KOPT-K1 (cell line): ENCODE data around the gene APOM.

Experiments
- H3K27ac ChIP-seq: fragments of 200-600 bp; sonication (generic); 2 replicates; pipeline ENCODE4 v1.5.1; 2016; ENCODE audit warnings: antibody characterized with exemption, mild to moderate bottlenecking, low read depth, low read length; ENCODE audit not compliant: poor library complexity, severe bottlenecking
- H3K36me3 ChIP-seq: fragments of 200-600 bp; sonication (generic); 2 replicates; pipeline ENCODE4 v1.5.1; 2017; ENCODE audit warnings: antibody characterized with exemption, mild to moderate bottlenecking, low read length, moderate library complexity; ENCODE audit not compliant: insufficient read depth
- H3K9me3 ChIP-seq: fragments of 200-600 bp; sonication (generic); 2 replicates; pipeline ENCODE4 v1.5.1; 2017; ENCODE audit warnings: antibody characterized with exemption, low read length, mild to moderate bottlenecking; ENCODE audit not compliant: insufficient read depth, poor library complexity, severe bottlenecking

The APOM gene

DNA sequence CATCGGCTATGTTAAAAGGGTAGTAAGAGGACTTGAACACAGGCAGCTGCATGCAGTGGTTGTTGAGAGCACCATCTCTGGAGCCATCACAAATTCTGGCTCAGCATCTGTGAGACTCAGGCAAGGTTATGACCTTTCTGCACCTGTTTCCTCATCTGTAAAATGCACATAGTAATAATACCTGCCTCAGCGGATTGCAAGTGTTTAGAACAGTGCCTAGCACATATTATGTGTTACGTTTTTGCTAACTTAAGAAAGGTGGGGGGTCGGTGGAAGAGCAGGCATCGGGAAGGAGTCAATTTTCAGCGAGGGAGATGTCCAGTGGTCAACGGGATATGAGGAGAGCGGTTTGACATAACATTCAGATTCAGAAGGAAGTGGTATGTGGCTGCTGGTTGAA lies 22.3 kb downstream of the APOM start:
- Histone ChIP-seq H3K9me3 (no peaks in the 10 kb centered on the region), H3K27ac (no peak overlapping the region), H3K36me3 (peaks cover 21% of the 10 kb centered on the region)

DNA sequence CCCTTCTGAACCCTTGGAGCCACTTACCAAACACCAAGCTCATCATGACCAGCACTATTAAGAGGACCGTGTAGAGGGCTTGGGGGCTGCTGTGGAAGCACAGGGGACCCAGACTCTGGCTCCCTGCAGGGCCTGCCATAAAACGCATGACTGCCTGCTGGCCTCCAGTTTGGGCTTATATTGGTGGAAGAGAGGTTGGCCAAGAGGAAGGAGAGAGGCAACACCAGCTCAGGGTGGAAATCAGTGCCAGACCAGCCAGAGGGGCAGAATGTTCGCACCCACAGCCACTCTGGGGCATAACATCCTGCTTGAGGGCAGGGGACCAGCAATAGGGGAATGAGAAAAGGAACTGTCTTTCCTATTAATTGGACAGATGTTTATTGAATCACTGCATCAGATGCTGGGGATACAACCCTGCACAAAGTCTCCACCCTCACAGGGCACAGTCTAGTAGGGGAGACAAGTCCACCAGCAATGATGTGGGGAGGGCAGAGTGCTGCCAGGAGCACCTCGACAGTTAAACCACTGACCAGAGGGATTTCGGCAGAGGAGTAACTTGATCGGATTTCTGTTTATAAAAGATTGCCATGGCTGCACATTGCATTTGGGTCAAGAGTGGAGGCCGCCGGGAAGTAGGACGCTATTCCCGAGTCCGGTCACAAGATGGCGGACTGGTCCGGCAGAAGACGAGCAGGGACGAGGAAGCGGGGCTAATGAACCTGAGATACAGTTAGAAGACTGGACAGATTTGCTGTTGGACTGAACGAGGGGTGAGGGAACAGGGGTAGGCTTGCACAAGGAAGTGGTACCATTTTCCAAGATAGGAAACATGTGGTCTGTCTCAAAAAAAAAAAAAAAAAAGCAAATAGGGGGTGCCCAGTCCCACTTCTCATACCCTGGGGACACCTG lies 24.8 kb downstream of the APOM start, which contains the start of gene LY6G5C:
TSS of gene LY6G5C (minus strand) at position 842 of the 909 bp plus-strand sequence. CDS start at position 148, 694 bp downstream.
- Histone ChIP-seq H3K27ac (no peak within 1 kb of the TSS), H3K36me3 (peaks cover 23% of the 10 kb centered on the region; the same call in 1 of the 2 replicates)

DNA sequence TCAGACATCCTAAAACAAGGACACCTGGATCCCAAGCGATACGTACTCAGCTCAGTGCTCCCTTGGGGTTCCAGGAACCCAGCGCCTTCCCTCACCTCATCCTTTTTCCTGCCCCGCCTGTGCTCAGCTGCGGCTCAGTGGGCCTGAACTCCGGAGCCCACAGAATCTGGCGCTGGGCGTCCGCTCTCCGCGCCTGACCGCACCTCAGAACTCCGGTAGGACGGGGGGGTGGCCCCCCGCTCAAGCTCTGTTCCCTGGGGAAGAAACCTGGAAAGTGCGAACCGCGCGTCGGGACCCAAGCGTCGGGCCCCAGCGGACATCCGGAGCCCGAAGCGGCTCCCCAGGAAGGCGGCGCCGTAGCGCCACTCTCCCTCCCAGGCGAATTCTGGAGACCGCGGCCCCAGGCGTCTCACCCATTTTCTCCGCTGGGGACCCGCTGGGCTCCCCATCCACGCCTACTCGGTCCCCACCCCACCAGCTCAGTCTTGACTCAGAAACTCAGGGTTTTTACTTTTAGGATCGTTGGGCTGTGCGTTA lies 25.5 kb downstream of the APOM start:
- Histone ChIP-seq H3K36me3 (peaks cover 31% of the 10 kb centered on the region), H3K27ac (no peak overlapping the region), H3K9me3 (no peaks in the 10 kb centered on the region)

More for the DNA sequence above, 24.8 kb downstream of the APOM start, which contains the start of gene LY6G5C:
- H3K9me3 ChIP-seq = no peaks in the 10 kb centered on the region

DNA sequence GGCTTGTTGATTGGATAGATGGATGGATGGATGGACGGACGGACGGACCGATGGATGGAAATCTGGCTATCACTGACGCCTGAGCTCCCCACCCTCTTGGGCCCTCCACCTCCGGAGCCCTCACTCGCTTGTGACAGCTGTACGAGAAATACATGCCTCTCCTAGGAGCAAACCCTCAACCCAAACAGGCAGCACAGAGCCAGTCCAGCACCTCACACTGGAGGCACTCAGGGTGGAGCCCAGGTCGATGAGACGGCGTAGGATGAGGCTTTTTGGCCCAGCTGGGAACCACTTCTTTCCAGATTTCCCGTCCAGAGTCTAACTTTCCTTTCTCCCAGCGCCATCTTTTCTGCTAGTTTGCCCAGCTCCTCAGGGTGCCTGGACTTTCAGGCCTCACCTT lies 27.9 kb downstream of the APOM start:
- H3K9me3 ChIP-seq = no peaks in the 10 kb centered on the region
- no peak overlapping the region for H3K27ac ChIP-seq
- H3K36me3 ChIP-seq = peaks cover 55% of the 10 kb centered on the region

DNA sequence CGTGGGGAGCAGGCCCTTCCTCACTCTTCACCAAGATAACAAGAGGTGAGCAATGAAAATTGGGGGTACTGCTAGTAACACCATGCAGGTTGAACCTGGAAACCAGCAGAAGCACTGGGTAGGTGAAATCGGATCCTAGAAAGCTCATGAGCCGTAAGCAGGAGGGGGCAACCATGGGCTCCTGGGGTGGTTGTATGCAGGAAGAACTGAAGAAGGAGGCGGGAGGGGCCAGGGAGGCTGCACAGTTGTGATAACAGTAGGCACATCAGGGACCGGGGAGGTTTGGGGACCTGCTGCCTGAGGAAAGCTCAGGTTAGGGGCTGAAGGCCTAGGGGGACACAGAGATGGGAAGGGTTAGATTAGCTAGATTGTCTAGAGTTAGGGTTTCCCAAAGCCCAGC lies 30.8 kb downstream of the APOM start:
- H3K36me3 ChIP-seq = peaks cover 83% of the 10 kb centered on the region
- H3K9me3 ChIP-seq = no peaks in the 10 kb centered on the region
- no peak overlapping the region for H3K27ac ChIP-seq

DNA sequence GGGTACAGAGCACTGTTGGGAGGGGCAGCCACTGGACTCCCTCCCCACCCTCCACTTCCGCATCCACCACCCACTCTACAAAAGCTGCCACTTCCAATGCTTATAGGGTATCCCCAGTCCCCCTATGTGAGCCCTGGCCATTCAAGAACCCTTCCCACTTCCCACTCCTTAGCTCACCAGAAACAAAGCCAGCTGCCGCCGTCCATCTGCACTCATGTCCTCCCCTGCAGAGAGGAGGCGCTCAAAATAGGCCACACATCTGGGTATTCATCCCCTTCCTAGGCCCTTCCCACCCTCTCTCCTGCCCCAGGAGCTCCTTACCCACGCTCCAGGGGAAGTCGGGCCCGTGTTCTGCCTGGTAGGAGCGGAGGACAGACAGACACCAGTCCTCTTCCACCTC lies 31.6 kb downstream of the APOM start:
- Histone ChIP-seq H3K36me3 (peaks cover 92% of the 10 kb centered on the region), H3K27ac (no peak overlapping the region), H3K9me3 (no peaks in the 10 kb centered on the region)

DNA sequence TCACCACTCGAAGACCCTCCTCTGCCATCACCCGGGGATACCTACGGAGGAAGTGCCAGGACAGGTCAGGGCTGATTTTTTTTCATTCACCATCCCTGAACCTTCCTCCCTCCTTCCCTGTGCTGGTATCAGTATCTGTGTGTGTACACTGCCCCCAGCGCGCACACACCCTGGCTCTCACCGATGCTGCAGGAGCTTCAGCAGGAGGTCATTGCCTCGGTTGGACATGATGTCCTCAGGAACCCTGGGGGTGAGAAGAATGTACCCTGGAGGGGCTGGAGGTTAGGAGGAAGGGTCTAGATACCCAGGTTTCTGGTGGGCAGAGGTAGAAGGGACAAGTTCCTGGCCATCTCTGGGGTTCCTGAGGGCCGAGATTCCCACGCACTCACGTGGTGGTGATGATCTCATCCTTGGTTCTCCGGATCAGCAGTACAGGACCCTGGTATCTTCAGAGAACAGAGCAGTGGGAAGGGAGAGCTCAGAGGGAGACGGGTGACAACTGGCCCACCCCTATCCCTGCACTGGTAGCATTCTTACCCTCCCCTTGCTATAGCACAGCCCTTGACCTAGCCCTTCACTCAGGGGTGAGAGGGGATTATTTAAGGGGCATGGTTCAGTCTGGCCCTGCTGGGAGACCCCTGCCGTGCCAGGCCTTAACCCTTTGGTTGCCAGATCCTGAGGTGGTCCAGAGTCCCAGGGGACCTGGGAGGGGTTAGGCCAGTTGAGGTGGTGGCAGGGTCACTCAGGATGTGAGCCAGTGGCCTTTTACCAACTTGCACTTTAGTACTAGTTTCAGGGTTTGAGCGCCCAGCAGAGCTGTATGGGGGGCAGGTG lies 32.4 kb downstream of the APOM start:
- H3K9me3 ChIP-seq = no peaks in the 10 kb centered on the region
- peaks cover 97% of the 10 kb centered on the region for H3K36me3 ChIP-seq
- no peak overlapping the region for H3K27ac ChIP-seq

DNA sequence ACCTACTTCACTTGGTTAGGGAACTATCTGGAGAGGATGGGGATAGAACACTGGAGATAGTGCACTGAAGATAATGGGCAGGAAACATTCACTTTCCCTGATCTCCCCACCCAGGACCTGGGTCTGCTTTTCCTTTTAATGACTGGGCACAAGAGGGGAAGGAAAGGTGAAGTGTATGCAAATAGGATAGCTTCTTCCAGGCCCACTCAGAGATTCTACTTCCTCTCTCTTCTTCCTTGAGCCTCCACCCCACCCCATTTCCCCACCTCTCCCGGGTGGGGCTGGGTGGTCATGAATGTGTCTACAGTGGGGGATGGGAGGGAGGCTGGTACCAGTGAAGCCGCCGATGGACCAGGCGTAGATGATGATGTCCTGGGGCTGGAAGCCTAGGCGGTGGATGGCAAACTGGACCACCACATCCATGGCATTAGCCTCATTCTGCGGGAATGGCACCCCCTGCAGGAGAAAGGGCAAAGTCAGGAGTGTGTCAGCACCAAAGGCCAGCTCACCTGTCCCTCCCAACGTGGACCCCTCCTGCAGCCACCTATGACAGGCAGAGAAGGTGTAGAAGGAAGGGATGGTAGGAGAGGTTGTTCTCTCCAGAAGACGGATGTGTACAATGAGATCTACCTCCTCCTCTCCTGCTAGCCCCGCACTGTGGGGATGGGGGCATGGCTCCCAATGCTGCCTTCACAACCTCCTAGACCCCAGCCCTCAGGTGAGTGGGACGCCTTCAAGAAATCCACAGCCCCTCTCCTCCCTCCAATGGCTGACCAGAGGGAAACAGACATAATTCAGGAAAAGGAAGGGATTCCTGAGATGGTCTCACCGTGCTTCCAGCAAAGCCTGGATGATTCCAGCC lies 33.8 kb downstream of the APOM start:
- peaks cover 97% of the 10 kb centered on the region for H3K36me3 ChIP-seq
- H3K27ac ChIP-seq = no peak overlapping the region
- H3K9me3 ChIP-seq = no peaks in the 10 kb centered on the region

DNA sequence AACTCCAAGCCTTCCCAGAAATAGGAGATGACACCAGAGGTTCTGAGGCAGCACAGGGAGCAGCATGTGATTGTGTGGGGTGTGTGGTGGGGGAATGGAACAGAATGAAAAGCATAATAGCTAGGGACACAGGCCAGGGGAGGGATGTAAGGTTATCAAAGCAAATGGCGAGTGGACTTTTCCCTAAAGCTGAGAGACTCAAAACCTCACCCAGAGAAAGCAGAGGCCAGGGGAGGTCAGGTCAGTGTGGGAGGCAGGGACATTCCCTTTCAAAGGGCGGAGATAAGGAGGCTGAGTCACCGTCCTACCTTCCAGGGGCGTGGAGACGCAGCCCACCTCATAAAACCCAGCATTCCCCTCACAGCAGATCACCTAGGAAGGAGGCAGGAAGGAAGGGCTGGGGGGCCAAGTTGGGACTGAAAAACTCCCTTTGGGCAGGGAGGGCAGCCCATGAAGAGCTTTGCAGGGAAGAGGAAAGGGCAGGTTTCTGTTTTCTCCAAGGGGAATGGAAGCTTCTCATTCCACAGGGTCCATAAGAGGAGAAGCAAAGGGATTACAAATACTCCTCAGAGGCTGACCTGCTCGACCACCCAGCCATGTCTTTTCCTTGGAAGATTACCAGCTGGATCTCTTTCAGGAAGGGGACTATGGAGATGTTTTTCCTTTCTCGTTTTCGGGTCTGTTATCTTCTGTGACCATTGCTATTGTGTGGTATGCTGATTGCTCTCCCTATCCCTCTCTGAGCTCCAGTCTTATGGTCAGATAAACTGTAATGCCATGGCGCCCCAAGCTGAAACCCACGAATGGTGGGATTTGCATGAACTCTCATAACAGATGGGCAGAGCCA lies 34.8 kb downstream of the APOM start:
- Histone ChIP-seq H3K36me3 (peaks cover 100% of the 10 kb centered on the region), H3K27ac (no peak overlapping the region), H3K9me3 (no peaks in the 10 kb centered on the region)

DNA sequence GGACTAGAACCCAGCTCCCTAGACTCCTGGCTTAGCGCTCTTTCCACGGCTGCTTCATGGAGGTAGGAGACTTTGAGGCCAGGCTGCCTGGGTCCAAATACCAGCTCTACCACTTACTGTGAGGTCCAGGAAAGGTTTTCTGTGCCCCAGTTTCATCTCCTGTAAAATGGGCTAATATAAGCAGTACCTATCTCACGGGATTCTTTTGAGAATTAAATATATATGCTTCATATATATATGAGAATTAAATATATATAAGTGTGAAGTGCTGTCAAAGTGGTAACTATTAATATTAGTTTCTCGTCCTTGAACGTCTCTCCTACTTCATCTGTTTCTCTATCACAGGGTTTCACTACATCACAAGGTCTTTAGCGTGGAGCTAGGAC lies 35.4 kb downstream of the APOM start:
- Histone ChIP-seq H3K36me3 (peaks cover 99% of the 10 kb centered on the region), H3K27ac (no peak overlapping the region), H3K9me3 (no peaks in the 10 kb centered on the region)

DNA sequence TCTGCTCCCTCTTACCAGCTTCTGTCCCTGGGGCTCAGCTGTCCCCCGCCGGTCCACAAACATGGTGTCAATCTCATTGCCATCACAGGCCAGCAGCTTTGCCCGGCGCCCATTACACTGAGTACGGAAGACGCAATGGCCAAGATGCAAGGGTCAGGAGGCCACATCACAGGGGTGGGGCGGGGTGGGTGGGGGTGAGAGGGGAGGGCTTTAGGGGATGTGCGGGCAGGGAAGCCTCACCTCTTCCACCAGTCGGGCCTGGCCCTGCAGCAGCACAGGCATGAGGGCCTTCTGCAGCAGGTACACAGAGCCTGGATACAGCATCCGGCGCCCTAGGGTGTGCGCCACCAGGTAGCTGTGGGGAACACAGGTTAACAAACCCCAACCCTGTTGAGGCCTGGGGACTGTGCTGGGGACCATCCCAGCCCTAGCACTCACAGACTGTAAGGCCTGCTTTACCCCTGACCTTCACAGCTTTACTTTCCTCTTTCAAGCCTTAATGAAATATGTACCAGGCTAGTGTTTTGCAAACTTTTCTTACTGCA lies 35.9 kb downstream of the APOM start:
- no peaks in the 10 kb centered on the region for H3K9me3 ChIP-seq
- H3K27ac ChIP-seq = no peak overlapping the region
- H3K36me3 ChIP-seq = peaks cover 99% of the 10 kb centered on the region

DNA sequence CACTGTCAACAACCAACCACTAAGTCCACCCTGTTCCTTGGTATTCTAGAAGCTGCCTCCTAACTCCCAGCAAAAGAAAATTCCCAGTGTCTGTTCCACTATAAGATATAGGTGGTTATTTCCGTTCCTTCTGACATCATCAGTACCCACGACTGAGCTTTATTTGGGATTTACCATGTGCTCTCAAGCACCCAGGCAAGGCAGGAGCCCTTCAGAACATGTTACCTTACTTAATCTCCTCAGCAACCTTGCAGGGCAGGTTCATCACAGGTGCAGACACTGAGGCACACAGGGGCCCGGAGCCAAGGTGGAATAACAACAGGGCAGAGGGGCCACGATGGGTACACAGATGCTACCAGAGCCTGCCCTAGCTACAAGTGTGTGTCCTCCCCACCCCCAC lies 36.7 kb downstream of the APOM start:
- Histone ChIP-seq H3K9me3 (no peaks in the 10 kb centered on the region), H3K27ac (no peak overlapping the region), H3K36me3 (peaks cover 99% of the 10 kb centered on the region)

DNA sequence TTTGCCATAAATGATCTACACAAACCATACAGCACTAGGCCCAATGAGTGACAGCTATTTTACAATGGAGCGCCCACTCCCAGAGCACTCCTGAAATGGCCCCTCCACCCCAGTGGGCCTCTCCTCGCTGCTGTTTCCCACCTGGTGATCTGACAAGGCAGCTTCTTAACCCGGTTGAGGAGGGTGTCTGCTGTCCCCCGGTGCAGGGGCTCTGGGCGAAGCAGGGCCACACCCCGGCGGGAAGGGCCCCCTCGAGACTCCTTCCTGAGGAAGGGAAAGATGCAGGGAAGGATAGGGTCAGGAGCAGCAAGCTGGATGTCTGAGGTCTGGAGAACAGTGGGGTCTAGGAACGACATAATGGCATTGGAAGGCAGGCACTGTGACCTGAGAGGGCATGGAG lies 37.2 kb downstream of the APOM start:
- H3K9me3 ChIP-seq = no peaks in the 10 kb centered on the region
- peaks cover 99% of the 10 kb centered on the region for H3K36me3 ChIP-seq

More for the DNA sequence above, 37.2 kb downstream of the APOM start:
- no peak overlapping the region for H3K27ac ChIP-seq
